HG03139 (cell line): Measurements from ENCODE around the gene KRTAP10-4.
"Not testable (repeated sequence)": the region's sequence is repeated elsewhere in the genome, so short reads cannot be mapped to it uniquely, and the experiment has no call there.

Experiments
- ATAC-seq: cut with Tn5 transposase; IDR thresholded peaks from one replicate; pipeline ENCODE4 v1.9.1; 2021; ENCODE audit not compliant: unreplicated experiment

KRTAP10-4 gene

DNA sequence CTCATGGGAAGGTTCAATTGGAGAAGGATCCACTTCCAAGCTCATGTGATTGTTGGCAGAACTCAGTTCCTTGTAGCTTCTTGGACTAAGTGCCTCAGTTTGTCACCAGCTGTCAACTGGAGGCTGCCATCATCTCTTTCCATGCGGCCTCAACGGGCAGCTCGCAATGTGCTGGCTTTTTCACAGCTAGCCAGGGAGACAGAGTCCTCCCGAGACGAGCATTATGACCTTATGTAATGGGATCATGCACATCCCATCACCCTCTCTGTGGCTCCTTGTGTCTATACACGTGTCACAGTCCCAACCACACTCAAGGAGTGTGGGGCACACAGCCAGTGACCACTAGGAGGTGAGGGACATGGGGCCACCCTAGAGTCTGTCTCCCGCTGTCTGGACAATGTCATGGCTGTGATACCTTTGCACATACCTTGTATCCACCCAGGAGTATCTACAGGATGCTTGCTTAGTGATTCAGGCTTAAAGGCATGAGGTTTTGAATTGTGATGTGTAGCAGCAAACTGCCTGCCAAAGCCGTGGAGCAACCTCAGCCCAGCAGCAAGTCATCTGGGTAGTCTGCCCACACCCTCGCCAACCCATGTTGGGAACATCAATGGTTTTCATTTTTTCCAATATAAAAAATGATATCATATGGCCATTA, 22.7 kb downstream of the KRTAP10-4 start:
- no peak for ATAC-seq

DNA sequence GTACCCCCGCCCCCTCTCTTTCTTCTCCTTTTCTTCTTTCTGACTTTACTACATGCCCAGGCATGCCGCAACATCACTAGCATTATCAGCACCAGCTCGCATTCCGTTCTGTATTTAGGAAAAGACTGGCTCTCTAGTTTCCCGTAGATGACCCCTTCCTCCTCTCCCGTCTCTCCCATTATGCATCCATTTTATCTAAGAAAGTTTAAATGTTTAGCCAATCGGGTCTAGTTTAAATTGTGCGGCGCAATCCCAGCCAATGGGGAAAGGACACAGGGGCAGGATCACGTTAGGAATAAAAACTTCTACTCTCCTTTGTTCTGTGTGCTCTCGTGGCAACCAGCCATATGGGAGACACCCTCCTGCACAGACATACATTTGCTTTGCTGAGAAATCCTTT, 24.5 kb downstream of the KRTAP10-4 start:
- ATAC-seq, result no peak

GRCh38 chr21:44599264-44600029, 25.9 kb downstream of the KRTAP10-4 start:
- no peak for ATAC-seq

GRCh38 chr21:44600118-44600978, 26.8 kb downstream of the KRTAP10-4 start, which contains the start of gene KRTAP10-7:
Gene KRTAP10-7, plus strand, starts transcription at chr21:44600597. Its CDS starts 25 bp downstream, at chr21:44600622.
- not testable (repeated sequence) for ATAC-seq

DNA sequence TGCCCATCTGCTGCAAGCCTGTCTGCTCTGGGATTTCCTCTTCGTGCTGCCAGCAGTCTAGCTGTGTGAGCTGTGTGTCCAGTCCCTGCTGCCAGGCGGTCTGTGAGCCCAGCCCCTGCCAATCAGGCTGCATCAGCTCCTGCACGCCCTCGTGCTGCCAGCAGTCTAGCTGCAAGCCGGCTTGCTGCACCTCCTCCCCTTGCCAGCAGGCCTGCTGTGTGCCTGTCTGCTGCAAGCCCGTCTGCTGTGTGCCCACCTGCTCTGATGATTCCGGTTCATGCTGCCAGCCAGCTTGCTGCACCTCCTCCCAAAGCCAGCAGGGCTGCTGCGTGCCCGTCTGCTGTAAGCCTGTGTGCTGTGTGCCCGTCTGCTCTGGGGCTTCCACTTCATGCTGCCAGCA, 27.6 kb downstream of the KRTAP10-4 start:
- ATAC-seq, result not testable (repeated sequence)

GRCh38 chr21:44601596-44602462, 28.3 kb downstream of the KRTAP10-4 start:
- no peak for ATAC-seq

DNA sequence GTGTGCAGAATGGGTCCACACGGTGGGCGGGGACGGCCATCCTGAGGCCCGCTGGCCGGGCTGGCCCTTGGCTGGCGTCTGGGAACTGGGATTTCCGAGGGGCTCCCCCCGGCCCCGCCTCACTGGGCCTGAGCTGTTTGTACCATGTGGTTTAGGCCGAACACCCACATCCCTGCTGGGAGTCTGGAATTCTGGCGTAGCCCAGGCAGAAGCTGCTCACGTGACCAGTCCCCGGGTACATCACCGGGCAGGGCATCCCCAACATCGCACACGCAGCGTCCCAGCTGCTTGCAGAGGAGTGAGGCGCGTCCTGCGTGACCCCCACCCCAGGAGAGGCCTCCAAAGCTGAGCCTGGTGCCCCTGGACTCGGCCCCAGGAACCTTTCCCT, 28.9 kb downstream of the KRTAP10-4 start:
- ATAC-seq, result no peak

DNA sequence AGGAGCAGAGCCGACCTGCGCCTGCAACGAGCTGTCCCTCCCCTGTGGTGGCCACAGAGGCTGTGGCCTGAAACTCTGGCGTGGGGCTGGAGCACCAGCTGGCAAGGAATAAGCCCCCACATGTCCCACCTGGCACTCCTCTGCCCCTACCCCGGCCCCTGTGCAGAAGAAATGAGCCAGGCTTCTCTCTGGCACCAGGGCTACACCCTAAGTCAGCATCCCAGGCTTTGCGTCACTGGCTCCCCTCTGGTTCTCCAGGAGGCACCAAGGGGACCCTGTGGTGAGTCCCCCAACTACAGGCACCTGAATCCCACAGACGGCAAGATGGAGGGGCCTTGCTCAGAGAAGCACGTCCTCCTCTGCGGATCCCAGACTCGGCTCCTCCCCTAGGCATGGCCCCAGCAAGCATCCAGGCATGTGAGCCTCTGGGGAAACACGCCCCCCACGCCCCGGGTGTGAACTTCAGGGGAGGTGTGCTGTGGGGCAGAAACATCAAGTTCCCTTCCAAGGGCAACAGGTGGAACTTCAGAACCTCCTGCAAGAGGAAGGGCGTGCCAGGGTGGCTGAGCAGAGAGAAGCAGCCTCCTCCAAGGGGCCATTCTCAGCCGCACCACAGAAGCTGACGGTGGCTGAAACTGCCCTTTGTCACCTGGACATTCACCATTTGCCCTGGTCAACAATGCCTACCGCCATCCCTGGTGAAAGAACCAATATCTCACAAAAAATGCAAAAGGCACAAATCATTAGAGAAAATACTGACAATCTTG, 29.8 kb downstream of the KRTAP10-4 start:
- no peak for ATAC-seq

DNA sequence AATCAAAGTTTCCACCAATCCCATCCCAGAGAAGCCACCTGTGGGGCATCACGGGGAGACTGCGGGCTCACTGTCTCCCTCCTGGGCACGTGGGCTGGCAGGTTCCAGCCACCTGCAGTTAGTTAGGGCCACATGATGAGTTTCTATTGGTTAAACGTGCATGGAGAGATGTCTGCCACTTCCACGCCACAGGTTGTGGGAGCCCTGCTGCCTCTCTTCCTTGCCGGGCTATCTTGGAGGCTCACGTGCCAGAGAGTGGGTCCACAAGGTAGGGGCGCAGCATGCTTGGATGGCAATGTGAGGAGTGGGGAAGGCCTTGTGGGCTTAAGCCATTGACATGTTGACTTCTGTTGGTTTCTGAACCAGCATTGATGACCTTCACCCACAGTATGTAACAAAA, 30.4 kb downstream of the KRTAP10-4 start:
- no peak for ATAC-seq

- no peak for ATAC-seq
Observed at GRCh38 chr21:44606495-44606894, 33.0 kb downstream of the KRTAP10-4 start.

DNA sequence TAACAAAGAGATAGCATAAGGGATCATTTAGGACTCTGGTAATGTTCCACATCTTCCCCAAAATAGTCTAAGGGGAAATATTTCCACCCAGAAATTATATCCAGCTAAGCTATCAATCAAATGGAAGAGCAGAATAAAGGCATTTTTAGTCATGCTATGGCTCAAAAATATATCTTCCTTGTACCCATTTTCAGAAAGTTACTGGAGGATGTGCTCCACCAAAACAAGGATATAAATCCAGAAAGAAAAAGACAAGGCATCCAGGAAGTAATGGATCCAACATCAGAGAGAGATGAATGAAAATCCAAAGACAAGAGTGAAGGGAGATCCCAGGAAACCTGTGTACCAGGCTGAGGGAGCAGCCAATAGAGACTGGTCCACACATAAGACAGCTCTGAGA, 35.7 kb downstream of the KRTAP10-4 start:
- ATAC-seq, result no peak

DNA sequence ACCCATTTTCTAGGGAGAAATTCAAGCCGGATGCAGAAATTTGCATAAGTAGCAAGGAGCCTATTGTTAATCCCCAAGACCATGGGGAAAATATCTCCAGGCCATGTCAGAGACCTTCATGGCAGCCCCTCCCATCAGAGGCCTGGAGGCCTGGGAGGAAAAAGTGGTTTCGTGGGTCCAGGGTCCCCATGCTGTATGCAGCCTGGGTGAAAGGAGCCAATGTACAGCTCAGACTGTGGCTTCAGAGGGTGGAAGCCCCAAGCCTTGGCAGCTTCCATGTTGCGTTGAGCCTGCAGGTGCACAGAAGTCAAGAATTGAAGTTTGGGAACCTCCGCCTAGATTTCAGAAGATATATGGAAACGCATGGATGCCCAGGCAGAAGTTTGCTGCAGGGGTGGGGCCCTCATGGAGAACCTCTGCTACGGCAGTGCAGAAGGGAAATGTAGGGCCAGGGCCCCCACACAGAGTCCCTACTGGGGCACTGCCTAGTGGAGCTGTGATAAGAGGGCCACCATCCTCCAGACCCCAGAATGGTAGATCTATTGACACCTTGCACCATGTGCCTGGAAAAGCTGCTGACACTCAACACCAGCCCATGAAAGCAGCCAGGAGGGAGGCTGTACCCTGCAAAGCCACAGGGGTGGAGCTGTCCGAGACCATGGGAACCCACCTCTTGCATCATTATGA, 36.8 kb downstream of the KRTAP10-4 start:
- ATAC-seq, result not testable (repeated sequence)

DNA sequence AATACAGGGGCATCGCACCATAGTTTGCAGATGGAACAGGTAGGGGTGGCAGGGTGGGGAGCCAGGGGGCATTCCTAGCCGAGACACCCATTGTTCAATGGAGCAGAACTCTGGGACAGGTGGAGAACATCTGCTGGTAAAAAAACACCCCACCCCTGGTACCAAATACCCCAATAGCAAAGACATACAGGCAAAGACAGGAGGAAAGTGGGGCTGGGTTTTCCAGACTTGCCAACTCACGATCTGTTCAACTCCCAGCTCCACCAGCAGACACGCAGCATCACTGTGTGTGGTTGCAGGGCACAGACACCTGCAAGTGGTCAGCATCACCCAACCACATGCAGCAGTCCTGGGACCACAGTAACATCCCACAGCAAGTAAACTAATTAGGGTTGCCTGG, 38.0 kb downstream of the KRTAP10-4 start:
- ATAC-seq, result no peak

- no peak for ATAC-seq
Observed at GRCh38 chr21:44612029-44612486, 38.5 kb downstream of the KRTAP10-4 start, which contains the start of gene KRTAP10-8. Gene KRTAP10-8, plus strand, starts transcription at chr21:44612079. Its CDS starts 22 bp downstream, at chr21:44612101.

- no peak for ATAC-seq
Observed at GRCh38 chr21:44612669-44613229, 39.2 kb downstream of the KRTAP10-4 start.

DNA sequence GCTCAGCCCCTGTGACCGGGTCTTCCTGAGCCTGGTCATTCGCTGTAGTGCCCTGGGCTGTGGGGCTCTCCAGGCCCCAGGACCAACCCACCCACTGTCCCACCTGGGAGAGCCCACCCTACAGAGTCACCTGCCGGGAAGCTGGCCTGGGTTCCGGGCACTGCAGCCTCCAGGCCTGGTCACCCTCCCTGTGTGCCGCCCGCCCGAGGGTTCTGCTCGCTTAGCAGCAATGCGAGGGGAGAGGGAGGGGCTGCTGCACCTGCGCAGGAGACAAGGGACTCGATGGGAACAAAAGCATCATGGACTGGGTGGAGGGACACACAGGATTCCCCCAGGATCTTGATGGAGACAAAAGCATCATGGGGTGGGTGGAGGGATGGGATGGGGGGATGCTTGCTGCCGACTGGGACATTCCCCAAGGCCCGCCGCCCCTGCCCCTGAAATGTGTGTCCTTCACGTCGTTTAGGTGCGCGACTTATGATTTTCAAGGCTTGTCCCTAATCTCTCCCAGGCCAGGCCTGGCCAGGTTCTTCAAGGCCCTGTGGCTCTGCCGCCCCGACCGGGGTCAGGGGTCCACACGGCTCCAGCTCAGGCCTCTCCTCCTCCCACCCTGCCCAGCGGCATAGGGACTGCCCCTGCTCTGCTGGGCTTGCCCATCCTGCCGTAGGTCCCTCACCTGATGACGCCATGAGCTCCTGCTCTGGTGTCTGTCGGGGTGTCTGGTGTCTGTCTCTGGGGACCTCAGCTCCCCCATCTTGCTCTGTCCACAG, 40.0 kb downstream of the KRTAP10-4 start:
- no peak for ATAC-seq

GRCh38 chr21:44614161-44614631, 40.7 kb downstream of the KRTAP10-4 start:
- ATAC-seq, result no peak

GRCh38 chr21:44614961-44615391, 41.4 kb downstream of the KRTAP10-4 start:
- ATAC-seq, result no peak
